Thyroid gland (tissue), 4 donors: ENCODE measurements around the gene GALNT15. TPM values are rescaled to one million over a fixed set of nuclear protein-coding genes. Genes with fewer than 3 reads are reported as not detected.

Experiments used
- DNase-seq, 2 donors: peaks; one replicate each; pipeline ENCODE4 v3.0.0-alpha.2; 2019
- H3K27ac ChIP-seq, 3 donors: fragments of 200-600 bp; sonication (generic); 1 replicate in 2 of 3; 2 replicates in 1 of 3; pipeline ENCODE4 v1.5.1; 2016 to 2019; ENCODE audit warnings: mild to moderate bottlenecking in 1 of 3, moderate library complexity in 1 of 3
- H3K27me3 ChIP-seq: fragments of 200-600 bp; sonication (generic); one replicate; pipeline ENCODE4 v1.5.1; 2019
- H3K36me3 ChIP-seq, 2 donors: fragments of 200-600 bp; sonication (generic); one replicate each; pipeline ENCODE4 v1.5.1; 2016 to 2019
- H3K4me1 ChIP-seq, 2 donors: fragments of 200-600 bp; sonication (generic); one replicate each; pipeline ENCODE4 v1.5.1; 2017 to 2019
- H3K4me3 ChIP-seq, 3 donors: fragments of 200-600 bp; sonication (generic); replicated peaks in 1 of 3; 1 replicate in 2 of 3; 2 replicates in 1 of 3; pipeline ENCODE4 v1.5.1; 2016; ENCODE audit warnings: mild to moderate bottlenecking in 1 of 3
- H3K9me3 ChIP-seq: fragments of 200-600 bp; sonication (generic); one replicate; pipeline ENCODE4 v1.5.1; 2017
- CTCF ChIP-seq, 6 experiments: fragments of 200-600 bp in 3 of 6; fragments of 450-650 bp in 3 of 6; sonication (generic) in 3 of 6; IDR thresholded peaks; one replicate each; pipeline ENCODE4 v1.5.1; 2016 to 2019; ENCODE audit warnings: antibody characterized with exemption in 6 of 6, mild to moderate bottlenecking in 2 of 6, inconsistent platforms in 1 of 6, moderate library complexity in 1 of 6
- POLR2A ChIP-seq, 2 donors: fragments of 450-650 bp; IDR thresholded peaks; one replicate each; pipeline ENCODE4 v1.6.1; 2017; ENCODE audit warnings: antibody characterized with exemption in 2 of 2, mild to moderate bottlenecking in 2 of 2, moderate library complexity in 1 of 2
- WGBS, 2 donors: methylation state at CpG; one replicate each; pipeline ENCODE4 v1.1.5; 2017; 5-methylcytosine and 5-hydroxymethylcytosine counted together
- intact Hi-C: fragments of 100-400 bp; cut with DNase I; formaldehyde crosslinking; loops from one replicate; pipeline ENCODE4 v1.15.1; 2023
- total RNA-seq, 4 donors: library from RNA; depleted of rRNA; stranded (reverse); fragments of >200 nt; gene quantifications; one replicate each; pipeline ENCODE4 v1.2.3, GENCODE V29; 2016

GALNT15 gene
- total RNA-seq, 4 donors from 2014 or later: 21.3 to 226 (median 49.4) TPM

- WGBS, 2 donors: 86 to 90% methylated on average over 4 of the region's 4 CpGs
- no peaks in the 10 kb centered on the region for H3K27me3 ChIP-seq
- intact Hi-C loops: no loop called here
- no peak overlapping the region for H3K4me3 ChIP-seq
- TF ChIP-seq CTCF (IDR thresholded peaks at IDR 0.05) (no peak), POLR2A (IDR thresholded peaks at IDR 0.05) (no peak)
- no peaks in the 10 kb centered on the region for H3K9me3 ChIP-seq
- H3K4me1 ChIP-seq: no peaks in the 10 kb centered on the region
- no peak for DNase-seq
- H3K36me3 ChIP-seq: peaks cover 0 to 7% of the 10 kb centered on the region in 2 donors
- no peak overlapping the region for H3K27ac ChIP-seq
Observed at GRCh38 chr3:16198427-16198826, 23.9 kb downstream of the GALNT15 start.

GRCh38 chr3:16199769-16200168 lies 25.3 kb downstream of the GALNT15 start:
- Histone ChIP-seq H3K4me3 (no peak overlapping the region), H3K4me1 (no peaks in the 10 kb centered on the region), H3K27me3 (no peaks in the 10 kb centered on the region), H3K36me3 (peaks cover 0 to 7% of the 10 kb centered on the region in 2 donors), H3K9me3 (no peaks in the 10 kb centered on the region), H3K27ac (no peak overlapping the region)
- WGBS, 2 donors: 79 to 83% methylated on average over 2 of the region's 2 CpGs
- no peak for TF ChIP-seq CTCF (IDR thresholded peaks at IDR 0.05)
- TF ChIP-seq POLR2A (IDR thresholded peaks at IDR 0.05): no peak
- DNase-seq: no peak
- intact Hi-C loops: no loop called here

DNA sequence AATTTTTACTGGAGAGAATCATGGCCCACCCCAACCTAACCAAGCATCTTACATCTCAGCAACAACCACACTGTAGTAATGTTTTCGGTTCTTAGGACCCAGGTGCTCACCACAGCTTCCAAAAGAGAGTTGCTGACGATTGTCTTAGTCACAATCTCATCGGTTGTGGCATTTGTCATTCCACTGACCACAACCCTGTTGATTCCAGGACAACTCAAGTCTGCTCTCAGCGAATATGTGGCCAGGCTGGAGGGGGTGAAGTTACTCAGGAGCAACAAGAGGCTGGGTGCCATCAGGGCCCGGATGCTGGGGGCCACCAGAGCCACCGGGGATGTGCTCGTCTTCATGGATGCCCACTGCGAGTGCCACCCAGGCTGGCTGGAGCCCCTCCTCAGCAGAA lies 25.9 kb downstream of the GALNT15 start:
- TF ChIP-seq CTCF (IDR thresholded peaks at IDR 0.05): no peak
- TF ChIP-seq POLR2A (IDR thresholded peaks at IDR 0.05): no peak
- no peak for DNase-seq
- Histone ChIP-seq H3K4me1 (no peaks in the 10 kb centered on the region), H3K4me3 (no peak overlapping the region), H3K27me3 (no peaks in the 10 kb centered on the region), H3K27ac (no peak overlapping the region), H3K36me3 (peaks cover 0 to 7% of the 10 kb centered on the region in 2 donors), H3K9me3 (no peaks in the 10 kb centered on the region)
- intact Hi-C loops: no loop called here
- 92% methylated on average over 8 of the region's 8 CpGs for WGBS, 2 donors

DNA sequence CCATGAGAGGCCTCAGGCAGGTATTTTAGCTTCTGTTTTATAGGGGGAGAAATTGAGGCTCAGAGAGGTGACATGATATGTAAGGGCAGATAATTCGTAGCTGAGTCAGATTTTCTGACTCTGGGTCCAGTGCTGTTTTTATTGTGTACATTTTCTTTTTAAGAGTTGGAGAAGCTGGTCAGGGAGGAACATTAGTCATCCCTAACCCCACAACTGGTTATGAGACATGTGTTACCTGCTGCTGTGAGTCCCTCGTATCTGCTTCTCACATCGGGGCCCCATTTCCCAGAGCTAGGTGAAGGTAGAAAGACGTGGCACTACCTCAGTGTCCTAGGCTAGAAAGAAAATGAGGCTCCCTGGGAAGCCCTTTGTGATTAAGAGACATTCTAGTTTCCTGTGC lies 28.6 kb downstream of the GALNT15 start:
- TF ChIP-seq POLR2A (IDR thresholded peaks at IDR 0.05) (no peak), CTCF (IDR thresholded peaks at IDR 0.05) (no peak)
- no peaks in the 10 kb centered on the region for H3K4me1 ChIP-seq
- no peak overlapping the region for H3K4me3 ChIP-seq
- H3K27ac ChIP-seq: no peak overlapping the region
- peaks cover 0 to 7% of the 10 kb centered on the region in 2 donors for H3K36me3 ChIP-seq
- intact Hi-C loops: no loop called here
- H3K9me3 ChIP-seq: no peaks in the 10 kb centered on the region
- WGBS, 2 donors: 83 to 85% methylated on average over 4 of the region's 4 CpGs
- no peak for DNase-seq
- H3K27me3 ChIP-seq: no peaks in the 10 kb centered on the region

GRCh38 chr3:16203671-16204629 lies 29.5 kb downstream of the GALNT15 start:
- TF ChIP-seq POLR2A (IDR thresholded peaks at IDR 0.05) (no peak), CTCF (IDR thresholded peaks at IDR 0.05) (no peak)
- peaks cover 0 to 7% of the 10 kb centered on the region in 2 donors for H3K36me3 ChIP-seq
- no peak overlapping the region for H3K27ac ChIP-seq

More at GRCh38 chr3:16203671-16204629, 29.5 kb downstream of the GALNT15 start:
- no peaks in the 10 kb centered on the region for H3K27me3 ChIP-seq
- no peak for DNase-seq
- WGBS, 2 donors: 75 to 79% methylated on average over 6 of the region's 6 CpGs
- H3K4me3 ChIP-seq: no peak overlapping the region
- no peaks in the 10 kb centered on the region for H3K9me3 ChIP-seq
- intact Hi-C loops: no loop called here
- no peaks in the 10 kb centered on the region for H3K4me1 ChIP-seq
